Ecto neural progenitor cell (in vitro differentiated cells): ENCODE results near the gene TRIM29.
"Not testable (repeated sequence)": the region's sequence is repeated elsewhere in the genome, so short reads cannot be mapped to it uniquely, and the experiment has no call there.

ENCODE experiments used
- DNase-seq: peaks from one replicate; pipeline ENCODE4 v3.0.0-alpha.2; 2018; ENCODE audit warnings: low spot score

Gene TRIM29

GRCh38 chr11:120172054-120172911 lies 34.4 kb upstream of the TRIM29 start:
- DNase-seq, result peak; percentile 86

- DNase-seq, result no peak
These were observed 32.9 kb upstream of the TRIM29 start for GRCh38 chr11:120170741-120171261.

- no peak for DNase-seq
These were observed 32.2 kb upstream of the TRIM29 start for GRCh38 chr11:120169981-120170698.

GRCh38 chr11:120168960-120169681 lies 31.2 kb upstream of the TRIM29 start:
- peak; percentile 93 for DNase-seq

- DNase-seq, result no peak
These were observed 30.4 kb upstream of the TRIM29 start for GRCh38 chr11:120168108-120168959.

- DNase-seq, result no peak
These were observed 29.7 kb upstream of the TRIM29 start for GRCh38 chr11:120167659-120168058.

GRCh38 chr11:120160436-120160835 lies 22.5 kb upstream of the TRIM29 start:
- DNase-seq, result no peak

- no peak for DNase-seq
These were observed 15.3 kb upstream of the TRIM29 start for GRCh38 chr11:120153221-120153620.

- no peak for DNase-seq
These were observed 13.6 kb upstream of the TRIM29 start for GRCh38 chr11:120151536-120151935.

GRCh38 chr11:120149246-120149645 lies 11.3 kb upstream of the TRIM29 start:
- DNase-seq, result no peak

GRCh38 chr11:120147950-120148270 lies 10.0 kb upstream of the TRIM29 start:
- DNase-seq, result no peak

- peak; percentile 47 for DNase-seq
These were observed 9.4 kb upstream of the TRIM29 start for GRCh38 chr11:120147094-120147949.

GRCh38 chr11:120146413-120147093 lies 8.6 kb upstream of the TRIM29 start:
- DNase-seq, result peak; percentile 40

- DNase-seq, result peak; percentile 35
These were observed 6.6 kb upstream of the TRIM29 start for GRCh38 chr11:120144501-120144900.

- DNase-seq, result not testable (repeated sequence)
These were observed 5.6 kb upstream of the TRIM29 start for GRCh38 chr11:120143472-120143871.

GRCh38 chr11:120142441-120143100 lies 4.7 kb upstream of the TRIM29 start:
- DNase-seq, result no peak

GRCh38 chr11:120141768-120142423 lies 4.0 kb upstream of the TRIM29 start:
- peak; percentile 42 for DNase-seq

GRCh38 chr11:120141113-120141767 lies 3.3 kb upstream of the TRIM29 start:
- DNase-seq, result peak; percentile 26
